Measurements from ENCODE around the gene SOX18.

DNA sequence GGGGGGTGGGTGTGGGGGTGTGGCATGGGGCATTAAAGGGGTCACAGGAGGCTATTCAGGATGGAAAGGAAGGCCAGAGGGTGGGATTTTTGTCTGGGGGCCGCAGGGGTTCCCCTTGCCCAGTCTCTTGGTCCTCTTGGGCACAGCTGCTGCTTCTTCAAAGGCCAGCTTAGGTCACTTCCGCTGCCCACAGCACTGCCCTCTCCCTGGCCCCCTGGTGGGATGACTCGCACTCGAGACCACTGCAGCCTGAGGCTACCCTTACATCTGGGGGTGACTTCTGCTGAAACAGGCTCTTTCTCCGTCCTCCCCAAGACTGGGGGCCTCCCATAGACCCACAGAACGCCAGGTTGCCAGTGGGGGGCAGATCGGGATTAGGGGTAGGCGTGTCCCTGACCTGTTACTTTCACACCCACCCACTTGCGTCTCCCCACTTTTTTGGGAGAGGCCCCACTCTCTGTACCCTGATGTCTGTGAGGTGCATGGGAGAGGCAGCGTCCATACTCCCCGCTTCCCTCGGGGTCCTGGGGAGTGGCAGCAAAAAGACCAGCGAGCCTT, 33.5 kb upstream of the SOX18 start:
- TF ChIP-seq POLR2AphosphoS5 (IDR thresholded peaks at IDR 0.05): no peak
- TF ChIP-seq EP300 (IDR thresholded peaks at IDR 0.05): no peak
- TF ChIP-seq, protein P1, sequence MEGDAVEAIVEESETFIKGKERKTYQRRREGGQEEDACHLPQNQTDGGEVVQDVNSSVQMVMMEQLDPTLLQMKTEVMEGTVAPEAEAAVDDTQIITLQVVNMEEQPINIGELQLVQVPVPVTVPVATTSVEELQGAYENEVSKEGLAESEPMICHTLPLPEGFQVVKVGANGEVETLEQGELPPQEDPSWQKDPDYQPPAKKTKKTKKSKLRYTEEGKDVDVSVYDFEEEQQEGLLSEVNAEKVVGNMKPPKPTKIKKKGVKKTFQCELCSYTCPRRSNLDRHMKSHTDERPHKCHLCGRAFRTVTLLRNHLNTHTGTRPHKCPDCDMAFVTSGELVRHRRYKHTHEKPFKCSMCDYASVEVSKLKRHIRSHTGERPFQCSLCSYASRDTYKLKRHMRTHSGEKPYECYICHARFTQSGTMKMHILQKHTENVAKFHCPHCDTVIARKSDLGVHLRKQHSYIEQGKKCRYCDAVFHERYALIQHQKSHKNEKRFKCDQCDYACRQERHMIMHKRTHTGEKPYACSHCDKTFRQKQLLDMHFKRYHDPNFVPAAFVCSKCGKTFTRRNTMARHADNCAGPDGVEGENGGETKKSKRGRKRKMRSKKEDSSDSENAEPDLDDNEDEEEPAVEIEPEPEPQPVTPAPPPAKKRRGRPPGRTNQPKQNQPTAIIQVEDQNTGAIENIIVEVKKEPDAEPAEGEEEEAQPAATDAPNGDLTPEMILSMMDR (IDR thresholded peaks at IDR 0.05): no peak
- no peak for TF ChIP-seq POLR2A (IDR thresholded peaks at IDR 0.05)
